Adrenal gland (tissue), 5 donors: ENCODE data around the gene KCTD19.

Experiments used
- POLR2A ChIP-seq, 2 donors: fragments of 450-650 bp; IDR thresholded peaks; one replicate each; pipeline ENCODE4 v1.6.1; 2017; ENCODE audit warnings: antibody characterized with exemption in 2 of 2, mild to moderate bottlenecking in 2 of 2, moderate library complexity in 1 of 2
- TF ChIP-seq, protein P1 (sequence below), 6 experiments: fragments of 450-650 bp in 4 of 6; fragments of 200-600 bp in 2 of 6; sonication (generic) in 1 of 6; IDR thresholded peaks; 1 replicate in 5 of 6; 2 replicates in 1 of 6; pipeline versions ENCODE4 v1.5.1 to v1.8.0; 2016 to 2021; ENCODE audit warnings: antibody characterized with exemption in 6 of 6, mild to moderate bottlenecking in 2 of 6, moderate library complexity in 1 of 6
- donor health status: DM: no; HTN: no; CAD: no.

GRCh38 chr16:67286441-67287235, 39.9 kb downstream of the KCTD19 start:
- TF ChIP-seq, protein P1, sequence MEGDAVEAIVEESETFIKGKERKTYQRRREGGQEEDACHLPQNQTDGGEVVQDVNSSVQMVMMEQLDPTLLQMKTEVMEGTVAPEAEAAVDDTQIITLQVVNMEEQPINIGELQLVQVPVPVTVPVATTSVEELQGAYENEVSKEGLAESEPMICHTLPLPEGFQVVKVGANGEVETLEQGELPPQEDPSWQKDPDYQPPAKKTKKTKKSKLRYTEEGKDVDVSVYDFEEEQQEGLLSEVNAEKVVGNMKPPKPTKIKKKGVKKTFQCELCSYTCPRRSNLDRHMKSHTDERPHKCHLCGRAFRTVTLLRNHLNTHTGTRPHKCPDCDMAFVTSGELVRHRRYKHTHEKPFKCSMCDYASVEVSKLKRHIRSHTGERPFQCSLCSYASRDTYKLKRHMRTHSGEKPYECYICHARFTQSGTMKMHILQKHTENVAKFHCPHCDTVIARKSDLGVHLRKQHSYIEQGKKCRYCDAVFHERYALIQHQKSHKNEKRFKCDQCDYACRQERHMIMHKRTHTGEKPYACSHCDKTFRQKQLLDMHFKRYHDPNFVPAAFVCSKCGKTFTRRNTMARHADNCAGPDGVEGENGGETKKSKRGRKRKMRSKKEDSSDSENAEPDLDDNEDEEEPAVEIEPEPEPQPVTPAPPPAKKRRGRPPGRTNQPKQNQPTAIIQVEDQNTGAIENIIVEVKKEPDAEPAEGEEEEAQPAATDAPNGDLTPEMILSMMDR (IDR thresholded peaks at IDR 0.05) = no peak
- TF ChIP-seq POLR2A (IDR thresholded peaks at IDR 0.05) = no peak
